ENCODE measurements around the gene EPO.

Gene EPO

DNA sequence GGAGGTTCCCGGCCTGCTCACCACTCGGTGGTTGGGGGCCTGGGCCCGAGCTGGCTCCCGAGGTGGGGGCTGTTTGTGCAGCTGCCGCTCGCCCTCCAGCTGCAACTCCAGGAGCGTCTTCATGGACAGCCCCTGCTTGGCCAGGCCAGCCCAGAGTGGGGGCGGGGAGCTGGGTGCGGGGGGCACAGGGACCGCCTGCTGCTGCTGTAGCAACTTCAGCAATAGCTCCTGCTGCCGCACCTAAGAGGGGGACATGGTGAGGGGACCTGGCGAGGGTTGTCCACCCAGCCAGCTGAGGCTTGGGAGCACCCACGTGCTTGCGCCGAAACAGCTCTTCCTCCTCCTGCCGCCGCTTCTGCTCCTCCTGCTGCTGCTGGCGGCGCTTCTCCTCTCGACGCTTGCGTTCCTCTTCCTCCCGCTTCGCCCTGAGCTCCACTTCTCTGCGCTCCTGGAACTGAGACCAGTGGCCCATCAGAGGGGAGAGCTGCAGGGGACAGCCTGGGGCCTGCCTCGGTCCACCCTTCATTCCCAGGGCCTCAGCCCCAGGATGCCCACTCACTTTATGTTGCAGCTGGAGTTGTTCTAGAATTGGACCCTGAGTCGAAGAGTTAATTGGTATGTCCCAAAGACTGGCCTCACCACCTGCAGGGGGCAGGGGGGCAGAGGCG lies 37.1 kb upstream of the EPO start:
- DNase-seq (ENCODE audit: extremely low read depth in 1 of 2, low read depth in 1 of 2): no peak

DNA sequence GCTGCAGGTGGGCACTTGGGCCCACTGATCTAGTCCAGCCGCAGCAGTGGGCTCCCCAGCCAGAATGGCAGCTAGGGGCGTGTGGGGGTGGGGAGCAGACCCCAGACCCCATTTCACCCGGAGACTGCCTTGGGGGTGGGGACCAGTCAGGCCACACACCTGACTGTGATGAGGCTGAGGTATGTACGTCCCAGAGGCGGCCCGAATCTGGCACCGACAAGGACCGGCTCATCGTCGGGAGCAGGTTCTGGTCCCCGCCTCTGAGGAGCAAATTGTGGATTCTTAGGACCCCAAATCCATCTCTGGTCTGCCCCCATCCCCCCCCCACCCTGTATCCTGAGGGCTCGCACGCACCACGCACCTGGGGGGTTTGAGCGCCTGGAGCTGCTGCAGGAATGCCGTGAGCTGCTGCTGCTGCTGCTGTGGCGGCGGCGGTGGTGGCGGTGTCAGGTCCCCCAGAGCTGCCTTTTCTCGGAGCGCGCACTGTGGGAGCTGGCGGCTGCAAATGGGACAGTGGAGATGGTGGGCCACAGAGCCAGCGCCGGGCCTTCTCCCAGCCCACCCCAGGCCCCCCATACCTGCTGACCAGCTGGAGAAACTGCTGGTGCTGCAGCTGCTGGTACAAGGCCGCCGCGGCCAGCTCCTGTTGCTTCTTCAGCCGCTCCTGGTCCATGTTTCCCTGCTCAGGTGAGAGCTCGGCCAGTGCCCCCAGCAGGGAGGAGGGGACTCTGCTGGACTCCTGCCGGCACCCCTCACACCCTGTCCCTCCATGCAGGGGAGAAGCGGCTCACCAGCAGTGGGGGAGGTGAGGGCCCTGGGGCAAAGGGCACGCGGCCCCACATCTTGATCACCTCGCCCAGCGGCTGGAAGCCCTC lies 36.4 kb upstream of the EPO start:
- DNase-seq (ENCODE audit: extremely low read depth in 1 of 2, low read depth in 1 of 2): no peak

DNA sequence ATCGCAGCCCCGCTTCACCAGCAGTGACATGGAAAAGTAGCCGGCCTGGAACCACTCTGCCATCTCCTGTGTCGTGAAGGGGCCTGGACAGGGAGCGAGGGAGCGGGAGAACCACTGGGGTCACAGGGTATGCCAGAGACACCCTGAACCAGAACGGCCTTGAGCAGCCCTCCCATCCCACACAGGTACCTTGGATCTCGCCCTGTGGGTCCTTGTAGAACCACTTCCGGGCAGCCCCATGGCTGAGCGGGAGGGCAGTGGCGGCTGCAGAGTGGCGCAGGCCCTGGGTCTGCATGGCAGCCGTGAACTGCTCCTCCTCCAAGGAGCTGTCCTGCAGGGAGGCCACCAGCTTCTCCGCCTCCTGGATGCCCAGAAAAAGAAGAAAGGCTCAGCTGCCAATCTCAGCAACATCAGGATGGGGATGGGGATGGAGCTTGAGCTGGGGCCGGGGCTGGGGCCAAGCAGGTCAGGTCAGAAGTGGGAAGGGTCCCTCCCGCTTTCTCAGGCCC lies 35.7 kb upstream of the EPO start:
- DNase-seq (ENCODE audit: extremely low read depth in 1 of 2, low read depth in 1 of 2): no peak

DNA sequence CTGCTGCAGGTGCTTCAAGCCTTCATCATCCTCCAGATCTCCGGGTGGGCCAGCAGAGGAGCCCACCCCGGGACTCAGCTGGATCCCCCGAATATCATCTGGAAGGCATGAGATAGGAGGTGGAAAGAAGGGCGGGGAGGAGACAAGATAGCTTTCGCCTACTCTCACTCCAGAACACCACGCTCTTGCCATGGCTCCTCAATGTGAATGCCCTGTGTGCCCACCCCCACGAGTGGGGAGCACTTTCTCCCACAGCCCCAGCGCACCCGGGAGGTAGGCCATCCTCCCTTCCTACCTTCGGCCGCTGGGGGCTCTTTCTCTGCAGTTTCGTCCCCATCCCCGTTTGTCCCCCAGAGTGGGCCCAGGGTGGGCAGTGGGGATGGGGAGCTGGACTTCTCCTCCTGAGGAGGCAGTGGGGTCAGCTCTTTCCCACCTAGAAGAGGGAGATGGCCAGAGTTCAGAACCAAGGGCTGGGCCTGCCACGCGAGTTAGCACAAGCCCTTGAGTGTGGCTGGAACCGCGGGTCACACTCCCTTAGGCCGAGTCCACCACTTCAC lies 35.1 kb upstream of the EPO start:
- DNase-seq (ENCODE audit: extremely low read depth in 1 of 2, low read depth in 1 of 2): no peak

DNA sequence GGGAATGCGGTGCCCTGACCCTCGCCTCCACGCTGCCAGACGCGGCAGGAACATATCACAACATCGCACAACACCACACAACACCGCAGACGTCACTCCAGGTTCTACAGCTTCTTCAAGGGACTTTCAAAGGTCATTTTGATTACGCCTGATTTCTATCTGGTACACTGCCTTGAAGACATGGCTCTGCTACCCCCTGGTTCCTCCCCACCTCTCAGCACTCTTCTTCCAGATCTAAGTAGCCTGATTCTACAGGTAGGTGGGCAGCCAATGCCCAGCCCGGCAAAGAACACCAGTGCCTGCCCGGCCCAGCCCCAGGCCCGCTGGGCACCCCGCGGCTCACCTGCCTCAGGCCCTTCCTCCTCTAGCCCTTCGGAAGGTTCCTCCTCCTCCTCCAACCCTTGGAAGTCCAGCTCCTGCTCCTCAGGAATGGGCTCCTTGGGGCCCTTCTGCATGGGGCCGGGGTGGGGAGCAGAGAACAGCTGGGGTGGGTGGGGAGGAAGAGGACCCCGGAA lies 34.6 kb upstream of the EPO start:
- no peak for DNase-seq (ENCODE audit: extremely low read depth in 1 of 2, low read depth in 1 of 2)

DNA sequence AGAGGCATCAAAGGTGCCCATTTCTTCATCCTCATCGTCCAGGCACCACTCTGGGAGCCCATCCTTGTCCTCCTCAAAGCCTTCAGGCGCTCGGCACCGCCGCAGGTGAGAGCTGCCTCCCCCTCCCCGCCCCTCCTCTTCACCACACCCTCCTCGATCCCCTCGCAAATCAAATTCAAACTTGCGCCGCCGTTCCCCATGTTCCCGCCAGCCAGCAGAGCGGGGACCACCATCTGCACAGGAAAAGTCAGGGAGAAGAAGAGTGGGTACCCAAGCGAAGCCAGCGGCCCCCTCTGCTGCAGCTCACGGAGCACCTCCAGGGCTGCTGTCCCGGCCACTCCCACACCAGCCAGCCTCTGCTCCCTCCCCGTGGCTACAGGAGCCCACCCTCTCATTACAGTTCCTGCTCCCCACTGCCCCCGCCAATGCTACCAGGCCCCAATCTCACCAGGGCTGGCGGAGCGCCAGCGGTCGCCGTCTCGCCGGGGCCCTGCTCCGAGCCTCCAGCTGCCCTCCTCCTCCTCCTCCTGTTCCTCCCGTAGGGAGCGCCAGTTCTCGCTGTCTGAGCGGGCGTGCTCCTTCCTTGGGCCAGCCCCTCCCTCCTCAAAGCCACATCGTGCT lies 34.0 kb upstream of the EPO start:
- no peak for DNase-seq (ENCODE audit: extremely low read depth in 1 of 2, low read depth in 1 of 2)

DNA sequence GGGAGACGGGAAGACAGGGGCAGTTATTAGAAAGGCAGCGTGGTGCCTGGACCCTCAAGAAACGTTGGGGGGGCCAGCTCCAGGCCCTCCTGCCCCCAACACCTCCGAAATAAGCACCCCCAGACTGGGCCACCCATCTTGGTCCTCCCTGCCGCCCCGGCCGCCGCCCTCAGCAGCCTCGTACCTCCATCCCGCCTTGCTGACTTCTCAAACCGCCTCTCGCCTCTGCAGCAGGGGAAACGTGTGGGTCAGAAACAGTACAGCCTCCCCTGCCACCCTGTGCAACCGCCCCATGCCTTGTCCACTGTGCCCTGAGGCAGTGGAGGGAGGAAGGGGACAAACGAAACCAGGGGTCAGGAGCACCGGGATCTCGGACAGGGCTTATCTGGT lies 33.5 kb upstream of the EPO start:
- DNase-seq (ENCODE audit: extremely low read depth in 1 of 2, low read depth in 1 of 2): no peak

DNA sequence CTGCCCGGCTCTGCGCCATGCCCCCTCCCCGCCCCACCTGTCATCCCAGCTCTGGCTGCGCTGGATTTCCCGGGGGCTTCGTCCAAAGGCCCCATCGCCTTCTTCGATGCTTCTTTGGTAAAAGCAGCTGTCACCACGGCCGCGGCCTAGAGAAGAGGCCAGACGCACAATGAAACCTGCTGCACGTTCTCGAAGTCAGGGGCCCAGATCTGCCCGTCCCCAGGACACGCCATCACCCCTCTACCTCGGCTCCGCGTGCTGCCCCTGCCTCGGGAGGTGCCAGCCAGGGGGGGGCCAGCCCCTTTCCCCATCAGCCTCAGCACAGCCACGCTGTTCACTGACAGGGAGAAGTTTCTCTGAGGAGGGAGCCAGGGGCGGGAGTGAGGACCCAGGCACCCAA lies 33.0 kb upstream of the EPO start:
- no peak for DNase-seq (ENCODE audit: extremely low read depth in 1 of 2, low read depth in 1 of 2)

DNA sequence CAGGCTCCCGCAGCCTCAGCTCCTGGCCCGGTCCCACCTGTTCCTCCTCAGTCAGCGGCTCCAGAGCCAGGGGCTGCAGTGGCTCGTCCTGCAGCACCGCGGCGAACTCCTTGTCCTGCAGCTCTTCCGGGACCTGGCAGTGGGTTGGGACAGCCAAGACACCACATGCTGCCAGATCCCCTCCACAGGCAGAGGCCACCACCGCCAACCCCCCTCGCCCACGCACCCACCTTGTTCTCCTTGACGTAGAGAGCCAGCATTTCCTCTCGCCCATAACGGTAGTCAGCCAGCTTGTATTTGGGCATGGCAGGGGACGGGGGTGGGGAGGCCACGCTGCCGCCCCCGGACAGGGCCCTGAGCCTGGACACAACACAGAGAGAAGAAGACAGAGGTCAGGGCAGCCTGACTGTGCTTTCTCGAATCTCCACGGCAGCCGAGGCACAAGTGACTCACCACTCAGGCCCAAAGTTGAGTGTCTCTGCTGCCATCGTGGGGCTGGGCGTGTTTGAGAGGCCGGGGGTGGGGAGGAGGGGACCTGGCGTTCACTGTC lies 32.4 kb upstream of the EPO start:
- DNase-seq (ENCODE audit: extremely low read depth in 1 of 2, low read depth in 1 of 2): no peak

DNA sequence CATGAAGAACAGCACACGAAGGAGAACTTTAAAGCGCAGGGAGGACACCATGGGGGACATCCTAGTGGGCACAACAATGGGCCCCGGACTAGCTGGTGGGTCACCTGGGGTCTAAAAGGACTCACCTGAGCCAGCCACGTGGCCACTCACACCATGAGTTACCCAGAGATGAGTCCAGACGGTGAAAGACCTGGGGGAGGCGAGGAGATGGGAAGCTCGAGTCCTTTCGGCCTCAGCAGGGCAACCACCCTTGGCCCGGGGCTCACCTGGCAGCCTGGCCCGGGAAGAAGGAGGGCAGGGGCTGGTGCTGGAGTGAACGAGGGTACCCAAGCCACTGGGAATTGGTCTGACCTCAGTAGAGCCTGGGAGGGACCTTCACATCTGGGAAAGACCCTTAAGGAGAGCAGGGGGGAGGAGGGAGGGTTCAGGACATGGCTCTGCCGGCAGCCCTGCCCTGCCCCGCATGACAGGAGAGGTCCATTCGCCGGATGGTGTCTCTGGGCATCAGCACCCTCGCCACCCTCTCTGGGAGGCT lies 31.9 kb upstream of the EPO start:
- DNase-seq (ENCODE audit: extremely low read depth in 1 of 2, low read depth in 1 of 2): no peak

DNA sequence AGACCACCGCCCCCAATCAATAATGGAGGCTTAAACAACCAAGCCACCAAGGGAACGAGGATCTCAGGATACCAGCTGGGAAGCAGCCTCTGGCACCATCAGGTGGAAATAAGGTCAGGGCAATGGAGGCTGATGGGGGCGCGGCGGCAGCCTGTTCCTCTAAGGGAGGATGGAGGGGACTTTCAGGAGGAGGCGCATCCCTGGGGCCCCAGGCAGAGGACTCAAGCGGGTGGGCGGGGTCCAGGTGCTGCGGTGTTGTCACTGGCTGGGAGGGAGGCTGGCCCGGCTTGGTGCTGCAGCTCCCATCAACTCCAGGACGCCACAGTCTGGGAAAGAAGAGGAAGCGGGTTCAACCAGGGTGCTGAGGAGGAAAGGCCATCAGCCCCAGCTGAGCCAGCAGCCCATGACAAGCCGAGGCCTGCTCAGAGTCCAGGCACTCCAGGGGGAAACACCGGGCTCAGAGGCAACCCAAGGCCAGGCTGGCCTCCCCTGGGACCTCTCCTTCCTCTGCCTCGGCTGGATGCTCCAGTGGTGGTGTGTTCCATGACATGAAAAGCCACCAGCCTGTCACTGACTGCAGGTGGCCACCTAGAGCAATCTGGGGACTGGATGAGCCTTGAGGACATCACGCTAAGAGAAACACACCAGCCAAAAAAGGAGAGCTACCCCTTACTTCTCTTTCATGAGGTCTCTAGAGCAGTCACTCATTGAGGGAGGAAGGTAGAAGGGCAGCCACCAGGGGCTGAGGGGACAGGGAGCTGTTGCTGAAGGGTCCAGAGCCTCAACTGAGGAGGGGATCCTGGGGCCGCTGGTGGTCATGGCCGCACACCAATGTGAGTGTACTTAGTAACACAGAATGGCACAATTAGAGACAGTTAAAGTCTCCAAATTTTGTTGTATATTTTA lies 30.8 kb upstream of the EPO start:
- DNase-seq (ENCODE audit: extremely low read depth in 1 of 2, low read depth in 1 of 2): no peak

DNA sequence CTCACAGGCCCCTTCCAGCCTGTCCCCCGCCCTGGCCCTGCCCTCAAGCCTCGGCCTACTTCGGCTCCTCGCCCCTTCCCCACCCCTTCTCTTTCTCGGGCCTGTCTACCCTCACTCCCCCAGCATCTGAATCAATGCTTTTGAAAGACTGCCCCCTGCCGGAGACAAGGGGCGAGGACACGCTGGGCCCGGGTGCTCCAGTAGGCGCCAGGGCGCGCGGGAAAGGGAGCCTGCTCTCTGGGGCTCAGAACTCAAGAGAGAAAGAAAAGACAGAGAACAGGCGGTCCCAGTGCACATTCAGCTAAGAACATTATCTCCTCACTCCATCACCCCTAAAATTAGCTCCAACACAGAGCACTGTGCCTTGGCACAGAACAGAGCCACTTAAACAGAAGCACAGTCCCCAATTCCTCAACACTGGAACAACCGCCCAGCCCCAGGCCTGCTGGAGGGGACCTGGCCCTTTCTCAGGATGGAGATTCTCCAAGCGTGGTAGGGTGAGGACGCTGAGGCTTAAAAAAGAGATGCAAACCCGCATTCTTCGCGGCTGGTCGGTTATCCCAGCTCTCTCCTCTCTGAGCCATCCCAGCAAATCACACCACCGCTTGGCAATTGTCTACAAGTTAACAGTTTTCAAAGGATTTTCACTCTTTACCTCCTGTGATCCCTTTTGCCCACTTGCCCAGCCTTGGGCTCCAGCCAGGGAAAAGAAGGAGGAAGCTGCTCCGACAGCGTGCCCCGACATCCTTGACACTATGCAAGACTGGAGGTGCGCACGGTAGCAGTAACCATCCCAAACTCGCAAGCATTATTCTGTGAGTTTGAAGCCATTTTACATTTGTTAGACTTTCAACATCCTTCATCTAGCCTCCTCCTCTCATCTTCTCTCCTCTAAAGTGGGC lies 28.3 kb upstream of the EPO start:
- peak; percentile 62 to 65 for DNase-seq (ENCODE audit: extremely low read depth in 1 of 2, low read depth in 1 of 2)

DNA sequence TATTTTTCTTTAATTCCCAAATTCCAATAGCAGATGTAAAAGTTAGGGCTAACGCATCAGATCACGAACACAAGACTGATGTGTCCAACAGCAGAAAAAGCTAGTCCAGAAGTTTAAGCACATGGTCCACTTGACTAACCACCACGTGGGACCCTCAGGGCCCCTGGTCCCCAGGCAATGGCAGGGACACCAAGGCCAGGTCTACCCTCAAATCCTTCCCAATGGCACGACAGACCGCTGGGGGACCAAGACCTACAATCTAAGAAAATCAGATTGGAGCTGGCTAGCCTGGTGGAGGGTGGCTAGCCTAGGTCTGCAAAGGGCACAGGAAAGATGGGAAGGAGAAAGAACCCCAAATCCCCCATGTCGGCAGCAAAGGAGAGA lies 27.7 kb upstream of the EPO start:
- no peak for DNase-seq (ENCODE audit: extremely low read depth in 1 of 2, low read depth in 1 of 2)

DNA sequence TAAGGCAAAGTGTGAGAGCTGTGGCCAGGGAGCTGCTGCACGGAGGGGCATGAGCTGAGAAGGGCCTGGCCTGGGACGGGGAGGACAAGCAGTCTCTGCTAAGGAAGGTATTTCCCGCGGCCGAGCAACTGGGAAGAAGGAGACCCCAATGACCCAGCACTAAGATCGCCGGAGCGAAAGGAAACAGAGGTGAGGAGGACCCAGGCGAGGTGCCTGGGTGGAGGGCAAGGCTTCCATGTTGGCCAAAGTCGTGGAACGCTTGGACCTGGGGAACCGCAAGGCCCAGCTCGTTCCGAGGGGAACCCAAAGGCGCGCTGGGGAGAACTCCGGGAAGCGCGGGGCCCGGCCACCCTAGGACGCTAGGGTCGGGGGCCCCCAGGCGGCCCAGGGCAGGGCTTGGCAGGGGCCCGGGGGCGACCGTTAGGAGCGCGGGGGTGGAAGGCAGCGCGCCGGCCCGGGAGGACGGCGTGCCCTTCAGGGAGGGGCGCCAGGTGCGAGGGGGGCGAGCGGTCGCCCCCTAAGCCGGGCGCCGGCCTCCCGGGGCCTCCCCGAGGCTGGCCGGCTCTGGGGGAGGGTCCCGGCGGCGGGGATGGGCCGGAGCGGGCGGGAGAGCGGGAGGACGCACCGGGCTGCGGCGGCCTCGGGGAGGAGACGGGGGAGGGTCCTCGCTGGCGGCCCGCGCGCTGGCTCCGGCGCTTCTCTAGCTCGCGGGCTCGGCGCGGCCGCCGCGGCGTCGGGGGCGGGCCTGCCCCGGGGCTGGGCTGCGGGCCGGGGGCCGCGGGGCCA lies 26.8 kb upstream of the EPO start:
- no peak for DNase-seq (ENCODE audit: extremely low read depth in 1 of 2, low read depth in 1 of 2)

DNA sequence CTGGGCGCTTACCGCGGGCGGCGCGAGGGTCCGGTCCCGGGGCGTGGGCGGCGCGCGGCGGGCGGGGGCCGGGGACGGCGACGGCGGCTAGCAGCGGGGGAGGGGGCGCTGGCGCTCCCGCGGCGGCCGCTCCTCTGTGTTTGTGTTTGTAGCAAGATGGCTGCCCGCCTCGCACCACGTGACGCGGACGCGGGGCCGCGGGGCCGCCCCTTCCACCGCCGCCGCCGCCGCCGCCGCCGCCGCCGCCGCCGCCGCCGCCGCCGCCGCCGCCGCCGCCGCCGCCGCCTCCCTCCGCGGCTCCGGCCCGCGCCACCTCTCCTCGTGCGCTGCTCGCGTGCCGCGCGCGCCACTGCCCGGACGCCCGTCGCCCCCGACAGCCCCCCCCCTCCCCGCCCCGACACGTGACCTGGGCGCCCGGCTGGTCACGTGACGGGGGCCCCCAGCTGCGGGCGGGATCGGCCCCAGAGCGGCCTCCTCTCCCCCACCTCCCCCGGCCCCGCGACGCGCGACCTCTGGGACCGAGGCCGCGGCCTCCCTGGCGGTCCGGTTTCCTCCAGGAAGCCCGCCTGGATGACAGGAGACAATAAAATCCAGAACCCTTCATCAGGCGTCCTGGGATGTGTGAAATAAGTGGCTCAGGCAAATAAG lies 26.0 kb upstream of the EPO start, which contains the start of gene GIGYF1:
Gene GIGYF1 (minus strand): TSS at position 153 of the 648 bp plus-strand sequence. CDS start 6,012 bp downstream, outside the sequence.
- peak in 1 of 2 donors; percentile 47 for DNase-seq (ENCODE audit: extremely low read depth in 1 of 2, low read depth in 1 of 2)

DNA sequence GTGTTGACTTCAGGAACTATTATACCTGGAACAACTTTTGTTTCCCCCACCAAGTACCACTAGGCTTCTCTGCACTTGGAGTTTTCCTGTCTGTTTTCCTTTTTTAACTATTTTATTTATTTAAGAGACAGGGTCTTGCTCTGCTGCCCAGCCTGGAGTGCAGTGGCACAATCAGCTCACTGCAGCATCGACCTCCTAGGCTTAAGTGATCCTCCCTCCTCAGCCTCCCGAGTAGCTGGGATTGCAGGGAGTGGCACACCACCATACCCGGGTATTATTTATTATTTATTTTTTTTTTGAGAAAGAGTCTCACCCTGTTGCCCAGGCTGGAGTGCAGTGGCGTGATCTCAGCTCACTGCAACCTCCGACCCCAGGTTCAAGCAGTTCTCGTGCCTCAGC lies 24.1 kb upstream of the EPO start:
- no peak for DNase-seq (ENCODE audit: extremely low read depth in 1 of 2, low read depth in 1 of 2)

DNA sequence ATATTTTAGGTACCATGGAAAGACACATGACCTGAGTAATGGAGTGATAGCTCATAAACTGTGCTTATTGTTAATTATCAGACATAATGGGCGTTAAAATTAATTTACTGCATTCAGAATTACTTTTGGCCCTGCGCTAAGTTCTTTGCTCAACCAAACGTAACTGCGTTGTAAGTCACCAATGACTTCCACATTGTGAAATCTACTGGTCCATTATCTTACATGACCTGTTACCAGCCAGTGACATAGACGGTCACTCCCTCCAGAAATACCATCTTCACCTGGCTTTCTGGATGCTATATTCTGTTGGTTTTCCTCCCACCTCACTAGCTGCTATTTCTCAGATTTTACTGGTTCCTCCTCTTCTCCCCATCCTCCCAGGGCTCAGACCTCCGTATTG lies 21.2 kb upstream of the EPO start:
- no peak for DNase-seq (ENCODE audit: extremely low read depth in 1 of 2, low read depth in 1 of 2)
